GM11168 (cell line): ENCODE results near the gene FMNL2.

ENCODE experiments used
- in situ Hi-C: fragments of 300-500 bp; cut with MboI; formaldehyde crosslinking; loops from one replicate; pipeline ENCODE4 v1.12.0; 2022; ENCODE audit warnings: low sequenced_read_pairs; ENCODE audit not compliant: unreplicated experiment

Gene FMNL2

GRCh38 chr2:152441961-152442360, 107.0 kb downstream of the FMNL2 start:
- in situ Hi-C loops: no loop called here

- in situ Hi-C loops: no loop called here
Measured at GRCh38 chr2:152443771-152444170, 108.8 kb downstream of the FMNL2 start.

DNA sequence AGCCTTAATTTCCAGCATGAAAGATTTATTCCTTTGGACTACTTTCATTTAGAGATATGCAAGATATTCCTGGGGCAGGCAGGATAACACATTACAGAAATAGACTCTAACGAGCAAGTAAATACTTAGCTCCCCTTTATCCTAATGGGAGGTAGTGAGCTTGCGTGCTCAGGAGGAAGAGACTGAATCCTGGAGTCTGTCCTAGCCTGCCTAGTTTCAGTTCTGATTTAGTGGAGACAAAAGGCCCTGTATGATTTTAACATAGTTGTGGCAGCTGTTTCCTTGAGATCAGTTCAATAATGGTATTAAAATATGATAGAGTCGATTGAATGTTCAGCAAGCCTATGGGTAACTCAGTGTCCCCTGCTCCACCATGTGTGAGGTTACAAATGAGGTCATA, 109.5 kb downstream of the FMNL2 start:
- in situ Hi-C loops: no loop called here

GRCh38 chr2:152445375-152445774, 110.4 kb downstream of the FMNL2 start:
- in situ Hi-C loops: no loop called here

DNA sequence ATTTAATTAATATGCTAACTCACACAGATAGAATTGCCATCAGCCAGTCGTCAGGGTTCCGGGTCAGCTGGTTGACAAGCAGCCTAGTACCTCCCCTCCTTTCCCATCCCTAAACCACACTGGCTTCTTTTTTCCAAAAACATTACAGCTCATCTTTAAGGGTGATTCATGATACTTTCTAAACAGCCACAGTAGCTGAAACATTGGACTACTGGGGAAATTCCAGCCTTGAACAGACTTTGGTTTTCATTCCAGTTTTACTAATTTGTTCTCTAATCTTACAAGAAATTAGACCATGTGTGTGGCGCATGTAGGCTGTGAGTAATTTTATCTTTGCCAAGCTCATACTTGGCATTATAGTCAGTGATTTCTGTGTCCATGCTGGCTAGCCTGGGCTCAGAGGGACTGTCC, 110.8 kb downstream of the FMNL2 start:
- in situ Hi-C loops: no loop called here

- in situ Hi-C loops: no loop called here
Measured at GRCh38 chr2:152446213-152446612, 111.2 kb downstream of the FMNL2 start.

DNA sequence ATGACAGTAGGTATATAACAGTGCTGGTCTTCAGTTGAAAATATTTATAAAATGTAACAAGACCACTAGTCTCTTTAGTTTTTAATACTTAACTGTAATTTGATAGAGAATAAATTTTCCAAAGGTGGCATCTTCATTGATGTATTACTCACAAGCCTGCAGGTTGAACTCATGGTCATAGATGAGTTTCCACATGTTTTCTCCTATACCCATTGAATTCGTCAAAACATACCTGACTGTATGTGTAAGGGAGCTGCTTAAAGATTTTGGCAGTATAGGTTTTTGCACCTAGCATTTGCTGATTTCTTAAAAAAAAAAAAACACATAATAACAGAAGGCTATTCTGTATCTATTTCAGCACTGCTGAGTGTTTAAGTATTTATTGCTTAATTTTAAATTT, 112.9 kb downstream of the FMNL2 start:
- in situ Hi-C loops: no loop called here

GRCh38 chr2:152448606-152449005, 113.6 kb downstream of the FMNL2 start:
- in situ Hi-C loops: no loop called here

DNA sequence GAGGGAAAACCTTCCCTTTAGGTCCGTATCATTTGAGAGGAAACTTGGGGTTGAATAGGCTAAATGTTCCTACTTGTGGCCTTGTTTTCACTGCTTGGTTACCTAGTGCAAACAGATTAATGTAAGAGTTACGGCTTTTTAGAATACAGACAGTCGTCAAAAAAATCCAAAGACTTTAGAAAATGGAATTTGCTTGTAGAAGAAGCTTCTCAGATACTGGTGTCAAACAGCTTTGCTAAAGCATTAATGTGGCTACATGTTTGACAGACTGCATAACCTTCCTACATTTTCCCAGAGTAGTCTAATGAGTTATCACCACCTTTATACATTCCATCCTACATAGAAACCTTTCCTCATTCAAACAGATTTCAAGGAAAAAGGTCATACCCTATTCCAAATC, 114.6 kb downstream of the FMNL2 start:
- in situ Hi-C loops: no loop called here

GRCh38 chr2:152450176-152450575, 115.2 kb downstream of the FMNL2 start:
- in situ Hi-C loops: no loop called here

DNA sequence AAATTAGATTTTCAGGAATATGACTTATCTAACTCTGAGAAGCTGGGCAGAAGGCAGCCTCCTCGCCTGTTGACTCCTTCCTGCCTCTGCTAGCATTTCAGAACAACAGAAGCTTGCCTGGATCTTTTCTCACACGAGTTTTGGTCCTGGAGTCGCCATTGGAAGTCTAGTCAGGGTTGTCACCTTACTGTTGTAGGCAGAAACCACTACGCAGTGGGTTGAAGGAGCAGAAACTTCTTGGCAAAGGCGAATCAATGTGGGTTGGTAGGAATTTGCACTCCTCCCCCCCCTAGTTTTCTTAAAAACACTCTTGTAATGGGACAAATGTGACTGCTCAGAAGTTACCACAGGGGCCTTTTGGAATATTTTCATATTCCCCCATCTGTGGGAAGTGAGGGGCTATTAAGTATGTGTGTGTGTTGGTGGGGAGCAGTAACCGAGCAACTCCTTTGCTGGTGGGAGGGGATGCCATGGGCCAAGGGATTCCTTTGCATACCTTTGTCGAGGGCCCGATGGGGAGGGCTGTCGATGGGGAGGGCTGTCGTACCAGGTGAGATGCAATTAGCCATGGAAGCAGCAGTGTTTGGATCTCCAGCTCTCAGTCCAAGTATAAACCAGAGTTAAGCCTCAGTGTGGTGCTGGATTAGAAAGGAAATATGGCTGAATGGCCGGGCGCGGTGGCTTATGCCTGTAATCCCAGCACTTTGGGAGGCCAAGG, 117.4 kb downstream of the FMNL2 start:
- in situ Hi-C loops: no loop called here

DNA sequence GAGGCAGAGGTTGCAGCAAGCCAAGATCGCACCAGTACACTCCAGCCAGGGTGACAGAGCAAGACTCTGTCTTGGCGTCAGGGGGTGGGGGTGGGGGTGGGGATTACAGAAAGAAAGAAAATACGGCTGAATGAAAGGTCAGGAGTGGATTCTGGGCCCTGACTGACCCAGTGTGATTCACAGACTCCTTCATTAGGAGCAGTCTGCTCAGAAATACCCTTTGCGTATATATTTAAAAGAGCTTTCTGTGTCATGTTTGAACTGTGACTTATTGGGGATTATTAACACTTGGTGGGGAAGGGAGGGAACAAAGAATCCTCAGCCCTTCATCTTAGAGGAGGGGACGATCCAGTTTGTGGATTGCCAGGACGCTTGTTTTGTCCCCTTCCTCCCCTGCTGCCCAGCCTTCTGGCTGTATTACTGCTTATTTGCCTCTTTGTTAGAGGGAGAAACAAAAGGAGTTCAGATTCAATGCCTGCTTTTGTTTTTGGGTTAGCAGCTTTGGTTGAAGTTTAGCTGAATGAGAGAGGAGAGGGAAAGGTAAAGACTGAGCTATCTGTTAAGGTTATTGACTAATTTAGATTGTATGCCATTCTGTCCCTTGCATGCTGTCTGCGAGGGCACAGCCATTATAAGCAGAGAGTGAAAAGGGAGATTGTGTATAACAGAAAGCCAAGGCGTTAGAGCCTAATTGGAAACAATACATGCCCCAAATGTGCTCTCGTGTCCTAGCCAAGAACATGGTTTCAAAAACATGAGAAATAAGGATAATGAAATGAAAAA, 118.3 kb downstream of the FMNL2 start:
- in situ Hi-C loops: no loop called here

DNA sequence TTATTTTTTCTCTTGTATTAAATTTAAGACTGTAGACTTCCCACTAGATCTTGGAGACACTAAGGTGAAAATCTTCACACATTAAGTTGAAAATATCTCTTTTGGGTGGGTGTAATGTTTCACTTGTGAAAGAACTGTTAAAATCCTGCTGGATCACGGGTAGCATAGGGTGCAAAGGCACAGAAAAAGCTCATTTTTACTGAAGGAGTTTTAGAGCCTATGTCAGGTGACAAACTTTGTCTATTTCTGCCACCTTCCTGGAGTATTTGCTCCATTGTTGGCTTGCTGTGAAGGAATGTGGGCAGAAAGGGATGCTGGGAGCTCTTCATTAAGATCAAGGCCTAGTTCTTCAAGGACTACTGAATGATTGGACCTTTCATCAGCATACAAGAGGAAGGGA, 119.4 kb downstream of the FMNL2 start:
- in situ Hi-C loops: no loop called here

- in situ Hi-C loops: no loop called here
Measured at GRCh38 chr2:152454960-152455359, 120.0 kb downstream of the FMNL2 start.

GRCh38 chr2:152455738-152456137, 120.8 kb downstream of the FMNL2 start:
- in situ Hi-C loops: no loop called here

- in situ Hi-C loops: no loop called here
Measured at GRCh38 chr2:152456262-152456661, 121.3 kb downstream of the FMNL2 start.

DNA sequence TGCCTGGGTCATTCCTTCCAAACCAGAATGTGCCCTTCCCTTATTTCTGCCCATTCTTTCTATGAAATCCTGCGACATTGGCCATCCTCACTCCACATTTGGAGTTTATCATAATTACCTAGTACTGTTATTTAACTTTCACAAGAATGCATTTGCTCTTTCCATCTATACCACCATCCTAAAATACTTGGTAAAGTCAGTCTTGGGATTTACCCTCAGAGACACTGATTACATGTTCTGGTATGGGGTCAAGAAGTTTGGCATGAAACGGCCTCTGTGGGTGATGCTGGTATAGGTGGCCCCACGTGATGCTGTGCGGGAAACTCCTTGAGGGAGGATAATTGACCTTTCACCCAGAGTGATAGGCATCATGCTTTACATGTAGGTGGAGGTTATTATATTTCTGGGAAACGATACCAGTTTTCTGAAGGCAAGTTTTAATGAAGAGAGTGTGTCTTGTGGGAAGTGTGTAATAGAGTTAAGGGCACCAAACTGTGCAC, 123.5 kb downstream of the FMNL2 start:
- in situ Hi-C loops: no loop called here

DNA sequence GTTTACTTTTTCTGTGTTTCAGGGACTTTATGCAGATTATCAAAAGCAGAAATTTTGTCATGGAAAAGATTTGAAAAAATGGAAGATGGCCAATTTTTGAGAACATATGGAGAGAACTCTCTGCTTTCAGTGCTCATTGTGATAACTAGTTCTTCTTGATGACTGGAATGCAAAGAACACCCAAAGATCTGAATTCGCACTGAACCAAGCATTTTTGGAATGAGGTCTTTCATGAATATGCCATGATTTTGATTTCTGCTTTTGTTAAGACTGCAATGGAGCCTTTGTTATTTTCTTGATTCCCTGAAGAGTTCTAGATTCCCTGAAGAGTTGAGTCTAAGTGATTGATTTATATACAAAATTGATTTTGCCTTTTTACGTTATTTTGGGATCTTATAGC, 124.1 kb downstream of the FMNL2 start:
- in situ Hi-C loops: no loop called here

- in situ Hi-C loops: no loop called here
Measured at GRCh38 chr2:152460567-152460966, 125.6 kb downstream of the FMNL2 start.

DNA sequence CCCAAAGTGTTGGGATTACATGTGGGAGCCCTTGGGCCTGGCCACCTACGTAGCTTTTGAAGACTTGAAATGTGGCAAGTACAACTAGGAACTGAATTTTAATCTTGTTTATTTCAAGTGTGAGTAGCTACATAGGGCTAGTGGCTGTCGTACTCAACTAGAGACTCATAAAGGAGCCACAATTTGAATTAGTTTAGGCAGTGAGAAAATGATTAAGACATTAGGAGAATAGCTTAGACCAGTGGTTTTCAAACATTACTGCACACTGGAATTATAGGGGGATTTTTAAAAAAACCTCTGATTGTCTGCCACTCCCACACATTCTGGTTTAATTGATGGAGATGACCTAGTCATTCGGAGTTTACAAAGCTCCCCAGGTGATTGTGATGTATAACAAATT, 127.1 kb downstream of the FMNL2 start:
- in situ Hi-C loops: no loop called here

GRCh38 chr2:152462779-152463178, 127.8 kb downstream of the FMNL2 start:
- in situ Hi-C loops: no loop called here
